PC-3 (cell line): ENCODE measurements around the gene JAZF1. TPM values are rescaled to one million over a fixed set of nuclear protein-coding genes. Genes with fewer than 3 reads are reported as not detected.

Experiments
- ATAC-seq: fragments of 200-7000 bp; cut with Tn5 transposase; 2 replicates; pipeline ENCODE4 v1.9.1; 2020; ENCODE audit warnings: mild to moderate bottlenecking, moderate library complexity
- BruUV-seq: library from RNA; stranded (reverse); fragments of 400-500 nt; replicated peaks from 2 replicates; lab custom pipeline; 2021; lab: Mats Ljungman, UMichigan
- CTCF ChIA-PET: fragments of 300-600 bp; sonication (Branson Sonifier 250); formaldehyde crosslinking; loops from one replicate; lab custom pipeline; 2022; ENCODE audit warnings: antibody characterized with exemption; lab: Charles Lee
- POLR2A ChIA-PET: fragments of 300-600 bp; sonication (Branson Sonifier 250); formaldehyde crosslinking; loops from one replicate; lab custom pipeline; 2022; ENCODE audit warnings: antibody characterized with exemption; ENCODE audit not compliant: unreplicated experiment; lab: Charles Lee
- DNase-seq: peaks from one replicate; pipeline ENCODE4 v3.0.0-alpha.2; 2015
- H2AFZ ChIP-seq: fragments of 300-600 bp; sonication (generic); 2 replicates; pipeline ENCODE4 v1.6.0; 2016; ENCODE audit warnings: antibody characterized with exemption, low read length
- H3F3A ChIP-seq: fragments of 300-600 bp; sonication (generic); one replicate; pipeline ENCODE4 v1.6.0; 2017; ENCODE audit warnings: antibody characterized with exemption, low read length, control low read depth, mild to moderate bottlenecking; ENCODE audit not compliant: unreplicated experiment
- H3K27ac ChIP-seq: fragments of 300-600 bp; sonication (generic); 2 replicates; pipeline ENCODE4 v1.5.1; 2016; ENCODE audit warnings: mild to moderate bottlenecking, low read length
- H3K27me3 ChIP-seq: fragments of 300-600 bp; sonication (generic); 2 replicates; pipeline ENCODE4 v1.6.1; 2016; ENCODE audit warnings: low read length, mixed read lengths
- H3K36me3 ChIP-seq: fragments of 300-600 bp; sonication (generic); 2 replicates; pipeline ENCODE4 v1.6.1; 2016; ENCODE audit warnings: low read depth, mixed run types, low read length, mixed read lengths
- H3K4me1 ChIP-seq: fragments of 300-600 bp; sonication (generic); 2 replicates; pipeline ENCODE4 v1.5.1; 2016; ENCODE audit warnings: low read length; ENCODE audit not compliant: insufficient read depth
- H3K4me2 ChIP-seq: fragments of 300-600 bp; sonication (generic); 2 replicates; pipeline ENCODE4 v1.6.0; 2016; ENCODE audit warnings: low read length
- H3K4me3 ChIP-seq: fragments of 300-600 bp; sonication (generic); 2 replicates; pipeline ENCODE4 v1.5.1; 2016; ENCODE audit warnings: mild to moderate bottlenecking, low read length, mixed read lengths
- H3K79me2 ChIP-seq: fragments of 300-600 bp; sonication (generic); 2 replicates; pipeline ENCODE4 v1.6.1; 2017; ENCODE audit warnings: low read length, mixed read lengths
- H3K9ac ChIP-seq: fragments of 300-600 bp; sonication (generic); 2 replicates; pipeline ENCODE4 v1.6.0; 2016; ENCODE audit warnings: mild to moderate bottlenecking, low read length
- H3K9me2 ChIP-seq: fragments of 300-600 bp; sonication (generic); replicated peaks from 2 replicates; pipeline ENCODE4 v1.6.1; 2016; ENCODE audit warnings: mixed run types, low read length, mixed read lengths
- H3K9me3 ChIP-seq: fragments of 300-600 bp; sonication (generic); 2 replicates; pipeline ENCODE4 v1.6.1; 2016; ENCODE audit warnings: low read length, mixed read lengths
- H4K20me1 ChIP-seq: fragments of 300-600 bp; sonication (generic); 2 replicates; pipeline ENCODE4 v1.6.1; 2016; ENCODE audit warnings: low read length, mixed read lengths
- EZH2 ChIP-seq: fragments of 300-600 bp; sonication (generic); IDR thresholded peaks from one replicate; pipeline ENCODE4 v1.6.1; 2017; ENCODE audit warnings: antibody characterized with exemption, mild to moderate bottlenecking, low read length; ENCODE audit not compliant: unreplicated experiment
- EZH2phosphoT487 ChIP-seq: fragments of 300-600 bp; sonication (generic); IDR thresholded peaks from 2 replicates; pipeline ENCODE4 v1.6.1; 2018; ENCODE audit warnings: mild to moderate bottlenecking, antibody characterized with exemption, low read length, borderline replicate concordance
- intact Hi-C: fragments of 100-400 bp; cut with micrococcal nuclease; formaldehyde crosslinking; loops from 2 replicates; pipeline ENCODE4 v1.9.0; 2023
- total RNA-seq: library from RNA; depleted of rRNA; stranded (reverse); fragments of >200 nt; gene quantifications from 2 replicates; pipeline ENCODE4 v1.2.3, GENCODE V29; 2014
- TF ChIP-seq, protein P1 (sequence below): fragments of 300-600 bp; sonication (generic); conservative IDR thresholded peaks from 2 replicates; pipeline ENCODE4 v1.5.1; 2017; ENCODE audit warnings: antibody characterized with exemption, low read depth, mild to moderate bottlenecking, low read length

JAZF1 gene
- total RNA-seq, 1 experiment from 2014 or later = 2.3 TPM

DNA sequence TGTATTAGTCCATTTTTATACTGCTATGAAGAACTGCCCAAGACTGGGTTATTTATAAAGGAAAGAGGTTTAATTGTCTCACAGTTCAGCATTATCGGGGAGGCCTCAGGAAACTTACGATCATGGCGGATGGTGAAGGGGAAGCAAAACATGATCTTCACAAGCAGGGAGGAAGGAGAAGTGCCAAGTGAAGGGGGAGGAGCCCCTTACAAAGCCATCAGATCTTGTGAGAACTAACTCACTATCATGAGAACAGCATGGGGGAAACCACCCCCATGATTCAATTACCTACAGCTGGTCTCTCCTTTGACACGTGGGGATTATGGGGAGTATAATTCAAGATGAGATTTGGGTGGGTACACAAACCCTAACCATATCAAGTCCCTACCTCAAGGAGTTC is 85.4 kb downstream of the JAZF1 start:
- no TSS peak for BruUV-seq
- DNase-seq = no peak

DNA sequence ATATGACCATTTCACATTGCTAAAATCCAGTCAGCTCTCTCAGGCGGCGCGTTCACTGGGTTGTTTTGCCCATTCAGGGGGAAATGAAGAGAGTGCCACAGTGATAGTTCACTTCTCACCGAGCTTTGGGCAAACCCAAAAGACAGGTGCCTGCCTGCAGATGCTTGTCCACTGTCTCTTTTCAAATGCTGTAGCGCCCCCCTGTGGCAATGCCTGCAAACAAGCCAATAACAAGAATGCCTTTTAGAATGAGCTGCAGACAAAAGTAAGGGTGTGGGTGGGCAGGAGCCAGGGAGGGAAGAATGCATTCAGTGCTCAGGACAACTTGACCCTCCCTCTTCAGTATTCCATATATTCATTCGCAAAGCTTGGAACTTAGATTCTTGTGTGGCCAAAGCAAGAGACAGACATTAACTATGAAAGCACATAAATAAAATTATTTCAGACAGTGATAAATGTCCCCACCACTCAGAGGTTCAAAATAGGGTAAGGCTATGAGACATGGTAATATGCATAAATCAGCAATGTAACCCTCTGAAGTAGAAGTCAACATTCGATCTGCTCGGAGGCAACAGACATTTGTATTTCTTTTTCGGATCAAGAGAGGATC is 86.9 kb downstream of the JAZF1 start:
- Histone ChIP-seq H3K9ac (no peak overlapping the region), H3K36me3 (no peaks in the 10 kb centered on the region), H3K9me2 (no peaks in the 10 kb centered on the region), H3K4me1 (no peaks in the 10 kb centered on the region), H3K27me3 (no peaks in the 10 kb centered on the region), H3K79me2 (no peaks in the 10 kb centered on the region), H3K4me2 (no peak overlapping the region), H3K4me3 (no peak overlapping the region), H2AFZ (no peak overlapping the region), H3F3A (no peaks in the 10 kb centered on the region), H4K20me1 (no peaks in the 10 kb centered on the region), H3K9me3 (no peaks in the 10 kb centered on the region), H3K27ac (no peak overlapping the region)
- TF ChIP-seq EZH2 (no peak), EZH2phosphoT487 (no peak)
- TF ChIP-seq, protein P1, sequence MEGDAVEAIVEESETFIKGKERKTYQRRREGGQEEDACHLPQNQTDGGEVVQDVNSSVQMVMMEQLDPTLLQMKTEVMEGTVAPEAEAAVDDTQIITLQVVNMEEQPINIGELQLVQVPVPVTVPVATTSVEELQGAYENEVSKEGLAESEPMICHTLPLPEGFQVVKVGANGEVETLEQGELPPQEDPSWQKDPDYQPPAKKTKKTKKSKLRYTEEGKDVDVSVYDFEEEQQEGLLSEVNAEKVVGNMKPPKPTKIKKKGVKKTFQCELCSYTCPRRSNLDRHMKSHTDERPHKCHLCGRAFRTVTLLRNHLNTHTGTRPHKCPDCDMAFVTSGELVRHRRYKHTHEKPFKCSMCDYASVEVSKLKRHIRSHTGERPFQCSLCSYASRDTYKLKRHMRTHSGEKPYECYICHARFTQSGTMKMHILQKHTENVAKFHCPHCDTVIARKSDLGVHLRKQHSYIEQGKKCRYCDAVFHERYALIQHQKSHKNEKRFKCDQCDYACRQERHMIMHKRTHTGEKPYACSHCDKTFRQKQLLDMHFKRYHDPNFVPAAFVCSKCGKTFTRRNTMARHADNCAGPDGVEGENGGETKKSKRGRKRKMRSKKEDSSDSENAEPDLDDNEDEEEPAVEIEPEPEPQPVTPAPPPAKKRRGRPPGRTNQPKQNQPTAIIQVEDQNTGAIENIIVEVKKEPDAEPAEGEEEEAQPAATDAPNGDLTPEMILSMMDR = peak; percentile 90
- DNase-seq = peak; percentile 73
- ATAC-seq = peak; percentile 89
- ChIA-PET CTCF (interaction anchor here (0.6 to 2.4 kb wide), 10 partner anchors 16 to 488 kb away, joined by 3 to 22 read pairs (median 4); no protein-coding TSS in a partner anchor), POLR2A (no interaction called here)
- intact Hi-C loops = loop anchor here (5.0 to 10.0 kb wide), 5 partner anchors 71 to 896 kb away; no protein-coding TSS in a partner anchor
- BruUV-seq = no TSS peak

More for the DNA sequence above, 85.4 kb downstream of the JAZF1 start:
- H3K4me2 ChIP-seq = no peak overlapping the region
- CTCF ChIA-PET = interaction anchor here (0.6 to 2.4 kb wide), 2 partner anchors 33 to 204 kb away, joined by 5 to 22 read pairs; no protein-coding TSS in a partner anchor
- no peaks in the 10 kb centered on the region for H3K9me2 ChIP-seq
- H3K27ac ChIP-seq = no peak overlapping the region
- no peaks in the 10 kb centered on the region for H3K27me3 ChIP-seq
- intact Hi-C loops = loop anchor here (5.0 to 10.0 kb wide), 3 partner anchors 72 to 310 kb away; no protein-coding TSS in a partner anchor
- H3K9ac ChIP-seq = no peak overlapping the region
- TF ChIP-seq, protein P1 = no peak
- TF ChIP-seq EZH2 (no peak), EZH2phosphoT487 (no peak)
- no peaks in the 10 kb centered on the region for H3K36me3 ChIP-seq
- no peaks in the 10 kb centered on the region for H3K9me3 ChIP-seq
- no peaks in the 10 kb centered on the region for H4K20me1 ChIP-seq
- no peaks in the 10 kb centered on the region for H3F3A ChIP-seq
- POLR2A ChIA-PET = no interaction called here
- no peak overlapping the region for H3K4me3 ChIP-seq
- ATAC-seq = no peak
- H2AFZ ChIP-seq = no peak overlapping the region
- no peaks in the 10 kb centered on the region for H3K79me2 ChIP-seq
- no peaks in the 10 kb centered on the region for H3K4me1 ChIP-seq

DNA sequence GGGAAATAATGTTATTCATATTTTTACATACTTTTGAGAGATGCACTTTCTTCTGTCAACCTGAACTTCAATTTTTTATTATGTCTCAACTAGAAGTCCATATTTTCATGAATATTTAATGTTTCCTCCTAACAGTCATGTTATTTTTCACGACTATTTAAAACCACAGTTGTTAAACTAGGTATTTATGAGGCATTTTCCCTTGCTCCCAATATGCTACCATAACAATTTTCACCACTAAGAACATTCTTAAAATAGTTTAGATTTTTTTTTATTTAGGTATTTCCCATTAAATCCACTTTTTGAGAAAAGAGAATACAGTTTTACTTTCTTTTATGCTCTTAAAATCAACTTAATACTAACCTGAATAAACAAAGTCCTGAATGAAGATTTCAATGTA is 89.4 kb downstream of the JAZF1 start:
- no peak for TF ChIP-seq EZH2phosphoT487
- TF ChIP-seq, protein P1 = no peak
- TF ChIP-seq EZH2 = no peak
- Histone ChIP-seq H3F3A (no peaks in the 10 kb centered on the region), H3K36me3 (no peaks in the 10 kb centered on the region), H3K27me3 (no peaks in the 10 kb centered on the region), H4K20me1 (no peaks in the 10 kb centered on the region), H3K9me2 (no peaks in the 10 kb centered on the region), H3K4me3 (no peak overlapping the region), H3K4me2 (no peak overlapping the region), H2AFZ (no peak overlapping the region), H3K4me1 (no peaks in the 10 kb centered on the region), H3K9me3 (no peaks in the 10 kb centered on the region), H3K79me2 (no peaks in the 10 kb centered on the region), H3K9ac (no peak overlapping the region), H3K27ac (no peak overlapping the region)
- POLR2A ChIA-PET = no interaction called here
- CTCF ChIA-PET = no interaction called here
- no TSS peak for BruUV-seq
- ATAC-seq = no peak
- no peak for DNase-seq
- intact Hi-C loops = loop anchor here (5.0 to 10.0 kb wide), 5 partner anchors 69 to 894 kb away; no protein-coding TSS in a partner anchor
